SK-N-SH treated with all-trans-retinoic acid at 6 μM for 48 hours (cell line): ENCODE data around the gene UPB1.

Experiments
- ATAC-seq: fragments of 200-7000 bp; cut with Tn5 transposase; 3 replicates; pipeline ENCODE4 v1.9.1; 2020; ENCODE audit warnings: mild to moderate bottlenecking, moderate library complexity
- ARNTL ChIP-seq: fragments of 450-650 bp; formaldehyde crosslinking; IDR thresholded peaks from 2 replicates; pipeline ENCODE4 v1.5.0; 2020; ENCODE audit warnings: low read depth, mild to moderate bottlenecking, moderate library complexity, borderline replicate concordance
- BACH2 ChIP-seq: fragments of 250-450 bp; sonication (Bioruptor Pico); IDR thresholded peaks from 2 replicates; pipeline ENCODE4 v1.9.0; 2021; ENCODE audit warnings: mild to moderate bottlenecking, borderline replicate concordance
- CSDC2 ChIP-seq: fragments of 250-450 bp; sonication (Bioruptor Pico); IDR thresholded peaks from 2 replicates; pipeline ENCODE4 v1.5.0; 2020; ENCODE audit warnings: mild to moderate bottlenecking, moderate library complexity
- ESRRG ChIP-seq: fragments of 250-450 bp; sonication (Bioruptor Pico); IDR thresholded peaks from 2 replicates; pipeline ENCODE4 v1.6.1; 2021; ENCODE audit warnings: mild to moderate bottlenecking
- GLIS3 ChIP-seq: fragments of 250-450 bp; sonication (Bioruptor Pico); IDR thresholded peaks from 2 replicates; pipeline ENCODE4 v1.5.0; 2020; ENCODE audit warnings: mild to moderate bottlenecking, moderate library complexity
- ISL1 ChIP-seq: fragments of 250-450 bp; sonication (Bioruptor Pico); IDR thresholded peaks from 2 replicates; pipeline ENCODE4 v2.1.2; 2022; ENCODE audit warnings: mild to moderate bottlenecking, moderate library complexity
- OSR1 ChIP-seq: fragments of 250-450 bp; sonication (Bioruptor Pico); IDR thresholded peaks from 2 replicates; pipeline ENCODE4 v1.8.0; 2022; ENCODE audit warnings: moderate library complexity, mild to moderate bottlenecking, inconsistent platforms
- RARB ChIP-seq: fragments of 250-450 bp; sonication (Bioruptor Pico); IDR thresholded peaks from 2 replicates; pipeline ENCODE4 v1.8.0; 2021; ENCODE audit warnings: mild to moderate bottlenecking, moderate library complexity
- SNAI2 ChIP-seq: fragments of 250-450 bp; sonication (Bioruptor Pico); IDR thresholded peaks from 2 replicates; pipeline ENCODE4 v1.5.0; 2020; ENCODE audit warnings: mild to moderate bottlenecking, moderate library complexity
- TCF4 ChIP-seq: fragments of 250-450 bp; sonication (Bioruptor Pico); IDR thresholded peaks from 2 replicates; pipeline ENCODE4 v1.8.0; 2021; ENCODE audit warnings: mild to moderate bottlenecking, moderate library complexity, borderline replicate concordance
- TOX ChIP-seq: fragments of 250-450 bp; sonication (Bioruptor Pico); IDR thresholded peaks from 2 replicates; pipeline ENCODE4 v1.8.0; 2021; ENCODE audit warnings: mild to moderate bottlenecking, moderate library complexity, borderline replicate concordance
- ZC3H10 ChIP-seq: fragments of 250-450 bp; sonication (Bioruptor Pico); IDR thresholded peaks from 2 replicates; pipeline ENCODE4 v1.5.1; 2021; ENCODE audit warnings: mild to moderate bottlenecking, moderate library complexity
- ZFP30 ChIP-seq: fragments of 450-650 bp; formaldehyde crosslinking; IDR thresholded peaks from 2 replicates; pipeline ENCODE4 v1.5.0; 2022; ENCODE audit warnings: mild to moderate bottlenecking, moderate library complexity
- ZNF565 ChIP-seq: fragments of 450-650 bp; formaldehyde crosslinking; conservative IDR thresholded peaks from 2 replicates; pipeline ENCODE4 v1.5.0; 2020; ENCODE audit warnings: low read depth, mild to moderate bottlenecking, moderate library complexity
- ZNF70 ChIP-seq: fragments of 450-650 bp; formaldehyde crosslinking; IDR thresholded peaks from 2 replicates; pipeline ENCODE4 v1.5.0; 2020; ENCODE audit warnings: mild to moderate bottlenecking, moderate library complexity
- ZNF8 ChIP-seq: fragments of 450-650 bp; formaldehyde crosslinking; IDR thresholded peaks from 2 replicates; pipeline ENCODE4 v1.5.0; 2020; ENCODE audit warnings: mild to moderate bottlenecking, moderate library complexity
- TF ChIP-seq, protein P1 (sequence below): fragments of 250-450 bp; sonication (Bioruptor Pico); IDR thresholded peaks from 2 replicates; pipeline ENCODE4 v1.5.1; 2021; ENCODE audit warnings: mild to moderate bottlenecking, moderate library complexity
- TF ChIP-seq, protein P2 (sequence below): fragments of 250-450 bp; sonication (Bioruptor Pico); IDR thresholded peaks from 2 replicates; pipeline ENCODE4 v1.8.0; 2020; ENCODE audit warnings: mild to moderate bottlenecking, moderate library complexity, borderline replicate concordance
- TF ChIP-seq, protein P3 (sequence below): fragments of 250-450 bp; sonication (Bioruptor Pico); IDR thresholded peaks from 2 replicates; pipeline ENCODE4 v1.8.0; 2021; ENCODE audit warnings: low read depth, mild to moderate bottlenecking, moderate library complexity, borderline replicate concordance
- TF ChIP-seq, protein P4 (sequence below): fragments of 250-450 bp; sonication (Bioruptor Pico); IDR thresholded peaks from 2 replicates; pipeline ENCODE4 v1.5.0; 2020; ENCODE audit warnings: mild to moderate bottlenecking, moderate library complexity
- TF ChIP-seq, protein P5 (sequence below): fragments of 250-450 bp; sonication (Bioruptor Pico); IDR thresholded peaks from 2 replicates; pipeline ENCODE4 v1.5.1; 2020; ENCODE audit warnings: low read depth, mild to moderate bottlenecking, moderate library complexity

Gene UPB1

DNA sequence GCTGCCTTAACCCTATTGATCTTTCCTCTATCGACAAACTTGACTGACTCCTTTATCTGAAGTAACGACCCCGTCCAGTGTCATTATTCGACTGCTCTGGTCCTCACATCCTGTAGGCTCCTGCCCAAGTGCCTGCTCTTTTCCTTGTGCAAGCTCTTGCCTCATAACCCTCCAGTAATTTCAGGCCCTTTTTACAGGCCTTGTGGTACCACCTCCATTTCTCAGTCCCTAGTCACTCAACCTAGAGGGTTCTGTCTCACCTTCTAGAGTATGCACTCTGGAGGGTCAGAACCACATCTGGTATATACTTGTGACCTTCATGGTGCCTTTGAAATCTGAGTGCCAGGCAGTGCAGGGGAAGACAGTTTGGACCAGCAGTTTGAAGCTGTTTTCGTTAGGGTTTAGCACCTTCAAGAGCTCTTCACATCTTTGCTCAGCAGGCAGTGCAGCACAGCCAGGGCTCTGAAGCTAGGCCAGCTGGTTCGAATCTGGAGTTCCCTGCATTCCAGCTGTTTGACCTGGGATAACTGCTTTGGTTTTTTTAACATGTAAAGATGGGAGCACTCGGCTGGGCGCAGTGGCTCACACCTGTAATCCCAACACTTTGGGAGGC lies 71.9 kb downstream of the UPB1 start:
- ATAC-seq, result no peak
- no peak for TF ChIP-seq SNAI2
- TF ChIP-seq ESRRG (CRISPR knock-in tag), result no peak
- TF ChIP-seq ARNTL (CRISPR knock-in tag), result no peak
- TF ChIP-seq TOX (CRISPR knock-in tag), result no peak
- no peak for TF ChIP-seq ZNF8
- TF ChIP-seq, protein P1, sequence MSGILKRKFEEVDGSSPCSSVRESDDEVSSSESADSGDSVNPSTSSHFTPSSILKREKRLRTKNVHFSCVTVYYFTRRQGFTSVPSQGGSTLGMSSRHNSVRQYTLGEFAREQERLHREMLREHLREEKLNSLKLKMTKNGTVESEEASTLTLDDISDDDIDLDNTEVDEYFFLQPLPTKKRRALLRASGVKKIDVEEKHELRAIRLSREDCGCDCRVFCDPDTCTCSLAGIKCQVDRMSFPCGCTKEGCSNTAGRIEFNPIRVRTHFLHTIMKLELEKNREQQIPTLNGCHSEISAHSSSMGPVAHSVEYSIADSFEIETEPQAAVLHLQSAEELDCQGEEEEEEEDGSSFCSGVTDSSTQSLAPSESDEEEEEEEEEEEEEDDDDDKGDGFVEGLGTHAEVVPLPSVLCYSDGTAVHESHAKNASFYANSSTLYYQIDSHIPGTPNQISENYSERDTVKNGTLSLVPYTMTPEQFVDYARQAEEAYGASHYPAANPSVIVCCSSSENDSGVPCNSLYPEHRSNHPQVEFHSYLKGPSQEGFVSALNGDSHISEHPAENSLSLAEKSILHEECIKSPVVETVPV, result no peak

DNA sequence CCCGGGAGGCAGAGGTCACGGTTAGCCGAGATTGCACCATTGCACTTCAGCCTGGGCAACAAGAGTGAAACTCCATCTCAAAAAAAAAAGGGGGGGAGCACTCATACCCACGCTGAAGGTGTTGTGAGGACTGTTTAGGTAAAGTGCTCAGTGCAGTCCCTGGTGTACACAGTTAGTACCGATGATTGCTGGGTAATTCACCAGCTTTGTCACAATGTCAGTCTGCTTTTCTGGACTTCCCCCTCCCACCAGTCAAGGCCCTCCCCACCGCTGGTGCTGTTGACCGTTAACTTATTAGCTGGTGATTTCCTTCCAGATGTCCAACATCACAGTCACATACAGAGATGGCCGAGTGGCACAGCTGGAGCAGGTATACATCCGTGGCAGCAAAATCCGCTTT lies 72.5 kb downstream of the UPB1 start:
- TF ChIP-seq BACH2 (CRISPR knock-in tag) (no peak), ZNF8 (no peak), ZNF70 (no peak), ZFP30 (CRISPR knock-in tag) (no peak), SNAI2 (no peak), ZNF565 (no peak), ZC3H10 (CRISPR knock-in tag) (no peak), TOX (CRISPR knock-in tag) (no peak), ARNTL (CRISPR knock-in tag) (no peak), ESRRG (CRISPR knock-in tag) (no peak), GLIS3 (CRISPR knock-in tag) (no peak), CSDC2 (CRISPR knock-in tag) (no peak), RARB (CRISPR knock-in tag) (no peak), ISL1 (no peak), OSR1 (no peak)
- TF ChIP-seq, protein P2, sequence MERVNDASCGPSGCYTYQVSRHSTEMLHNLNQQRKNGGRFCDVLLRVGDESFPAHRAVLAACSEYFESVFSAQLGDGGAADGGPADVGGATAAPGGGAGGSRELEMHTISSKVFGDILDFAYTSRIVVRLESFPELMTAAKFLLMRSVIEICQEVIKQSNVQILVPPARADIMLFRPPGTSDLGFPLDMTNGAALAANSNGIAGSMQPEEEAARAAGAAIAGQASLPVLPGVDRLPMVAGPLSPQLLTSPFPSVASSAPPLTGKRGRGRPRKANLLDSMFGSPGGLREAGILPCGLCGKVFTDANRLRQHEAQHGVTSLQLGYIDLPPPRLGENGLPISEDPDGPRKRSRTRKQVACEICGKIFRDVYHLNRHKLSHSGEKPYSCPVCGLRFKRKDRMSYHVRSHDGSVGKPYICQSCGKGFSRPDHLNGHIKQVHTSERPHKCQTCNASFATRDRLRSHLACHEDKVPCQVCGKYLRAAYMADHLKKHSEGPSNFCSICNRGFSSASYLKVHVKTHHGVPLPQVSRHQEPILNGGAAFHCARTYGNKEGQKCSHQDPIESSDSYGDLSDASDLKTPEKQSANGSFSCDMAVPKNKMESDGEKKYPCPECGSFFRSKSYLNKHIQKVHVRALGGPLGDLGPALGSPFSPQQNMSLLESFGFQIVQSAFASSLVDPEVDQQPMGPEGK, result no peak
- TF ChIP-seq, protein P3, sequence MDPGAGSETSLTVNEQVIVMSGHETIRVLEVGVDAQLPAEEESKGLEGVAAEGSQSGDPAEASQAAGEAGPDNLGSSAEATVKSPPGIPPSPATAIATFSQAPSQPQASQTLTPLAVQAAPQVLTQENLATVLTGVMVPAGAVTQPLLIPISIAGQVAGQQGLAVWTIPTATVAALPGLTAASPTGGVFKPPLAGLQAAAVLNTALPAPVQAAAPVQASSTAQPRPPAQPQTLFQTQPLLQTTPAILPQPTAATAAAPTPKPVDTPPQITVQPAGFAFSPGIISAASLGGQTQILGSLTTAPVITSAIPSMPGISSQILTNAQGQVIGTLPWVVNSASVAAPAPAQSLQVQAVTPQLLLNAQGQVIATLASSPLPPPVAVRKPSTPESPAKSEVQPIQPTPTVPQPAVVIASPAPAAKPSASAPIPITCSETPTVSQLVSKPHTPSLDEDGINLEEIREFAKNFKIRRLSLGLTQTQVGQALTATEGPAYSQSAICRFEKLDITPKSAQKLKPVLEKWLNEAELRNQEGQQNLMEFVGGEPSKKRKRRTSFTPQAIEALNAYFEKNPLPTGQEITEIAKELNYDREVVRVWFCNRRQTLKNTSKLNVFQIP (CRISPR knock-in tag), result no peak
- TF ChIP-seq, protein P1, result no peak
- TF ChIP-seq, protein P4, sequence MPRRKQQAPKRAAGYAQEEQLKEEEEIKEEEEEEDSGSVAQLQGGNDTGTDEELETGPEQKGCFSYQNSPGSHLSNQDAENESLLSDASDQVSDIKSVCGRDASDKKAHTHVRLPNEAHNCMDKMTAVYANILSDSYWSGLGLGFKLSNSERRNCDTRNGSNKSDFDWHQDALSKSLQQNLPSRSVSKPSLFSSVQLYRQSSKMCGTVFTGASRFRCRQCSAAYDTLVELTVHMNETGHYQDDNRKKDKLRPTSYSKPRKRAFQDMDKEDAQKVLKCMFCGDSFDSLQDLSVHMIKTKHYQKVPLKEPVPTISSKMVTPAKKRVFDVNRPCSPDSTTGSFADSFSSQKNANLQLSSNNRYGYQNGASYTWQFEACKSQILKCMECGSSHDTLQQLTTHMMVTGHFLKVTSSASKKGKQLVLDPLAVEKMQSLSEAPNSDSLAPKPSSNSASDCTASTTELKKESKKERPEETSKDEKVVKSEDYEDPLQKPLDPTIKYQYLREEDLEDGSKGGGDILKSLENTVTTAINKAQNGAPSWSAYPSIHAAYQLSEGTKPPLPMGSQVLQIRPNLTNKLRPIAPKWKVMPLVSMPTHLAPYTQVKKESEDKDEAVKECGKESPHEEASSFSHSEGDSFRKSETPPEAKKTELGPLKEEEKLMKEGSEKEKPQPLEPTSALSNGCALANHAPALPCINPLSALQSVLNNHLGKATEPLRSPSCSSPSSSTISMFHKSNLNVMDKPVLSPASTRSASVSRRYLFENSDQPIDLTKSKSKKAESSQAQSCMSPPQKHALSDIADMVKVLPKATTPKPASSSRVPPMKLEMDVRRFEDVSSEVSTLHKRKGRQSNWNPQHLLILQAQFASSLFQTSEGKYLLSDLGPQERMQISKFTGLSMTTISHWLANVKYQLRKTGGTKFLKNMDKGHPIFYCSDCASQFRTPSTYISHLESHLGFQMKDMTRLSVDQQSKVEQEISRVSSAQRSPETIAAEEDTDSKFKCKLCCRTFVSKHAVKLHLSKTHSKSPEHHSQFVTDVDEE (CRISPR knock-in tag), result no peak
- TF ChIP-seq, protein P5, sequence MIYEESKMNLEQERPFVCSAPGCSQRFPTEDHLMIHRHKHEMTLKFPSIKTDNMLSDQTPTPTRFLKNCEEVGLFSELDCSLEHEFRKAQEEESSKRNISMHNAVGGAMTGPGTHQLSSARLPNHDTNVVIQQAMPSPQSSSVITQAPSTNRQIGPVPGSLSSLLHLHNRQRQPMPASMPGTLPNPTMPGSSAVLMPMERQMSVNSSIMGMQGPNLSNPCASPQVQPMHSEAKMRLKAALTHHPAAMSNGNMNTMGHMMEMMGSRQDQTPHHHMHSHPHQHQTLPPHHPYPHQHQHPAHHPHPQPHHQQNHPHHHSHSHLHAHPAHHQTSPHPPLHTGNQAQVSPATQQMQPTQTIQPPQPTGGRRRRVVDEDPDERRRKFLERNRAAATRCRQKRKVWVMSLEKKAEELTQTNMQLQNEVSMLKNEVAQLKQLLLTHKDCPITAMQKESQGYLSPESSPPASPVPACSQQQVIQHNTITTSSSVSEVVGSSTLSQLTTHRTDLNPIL (CRISPR knock-in tag), result no peak
- no peak for ATAC-seq

DNA sequence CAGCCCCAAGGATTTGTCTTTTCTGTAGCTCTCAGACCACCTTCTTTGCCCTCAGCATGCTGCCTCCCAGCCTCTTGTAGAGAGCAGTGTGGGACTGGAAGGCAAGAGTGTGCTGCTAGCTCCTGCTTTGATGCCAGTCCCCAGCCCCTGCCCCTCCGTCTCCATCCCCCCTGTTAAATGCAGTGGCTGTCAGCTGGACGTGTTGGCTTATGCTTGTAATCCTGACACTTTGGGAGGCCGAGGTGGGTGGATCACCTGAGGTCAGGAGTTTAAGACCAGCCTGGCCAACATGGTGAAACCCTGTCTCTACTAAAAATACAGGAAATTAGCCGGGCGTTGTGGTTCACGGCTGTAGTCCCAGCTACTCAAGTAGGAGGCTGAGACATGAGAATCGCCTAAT lies 76.1 kb downstream of the UPB1 start:
- ATAC-seq, result no peak
- no peak for TF ChIP-seq RARB (CRISPR knock-in tag)
- TF ChIP-seq GLIS3 (CRISPR knock-in tag), result no peak
- no peak for TF ChIP-seq TCF4
- no peak for TF ChIP-seq ZNF70
- no peak for TF ChIP-seq SNAI2
